Measurements from ENCODE around the gene DSCAML1.

The DSCAML1 gene

DNA sequence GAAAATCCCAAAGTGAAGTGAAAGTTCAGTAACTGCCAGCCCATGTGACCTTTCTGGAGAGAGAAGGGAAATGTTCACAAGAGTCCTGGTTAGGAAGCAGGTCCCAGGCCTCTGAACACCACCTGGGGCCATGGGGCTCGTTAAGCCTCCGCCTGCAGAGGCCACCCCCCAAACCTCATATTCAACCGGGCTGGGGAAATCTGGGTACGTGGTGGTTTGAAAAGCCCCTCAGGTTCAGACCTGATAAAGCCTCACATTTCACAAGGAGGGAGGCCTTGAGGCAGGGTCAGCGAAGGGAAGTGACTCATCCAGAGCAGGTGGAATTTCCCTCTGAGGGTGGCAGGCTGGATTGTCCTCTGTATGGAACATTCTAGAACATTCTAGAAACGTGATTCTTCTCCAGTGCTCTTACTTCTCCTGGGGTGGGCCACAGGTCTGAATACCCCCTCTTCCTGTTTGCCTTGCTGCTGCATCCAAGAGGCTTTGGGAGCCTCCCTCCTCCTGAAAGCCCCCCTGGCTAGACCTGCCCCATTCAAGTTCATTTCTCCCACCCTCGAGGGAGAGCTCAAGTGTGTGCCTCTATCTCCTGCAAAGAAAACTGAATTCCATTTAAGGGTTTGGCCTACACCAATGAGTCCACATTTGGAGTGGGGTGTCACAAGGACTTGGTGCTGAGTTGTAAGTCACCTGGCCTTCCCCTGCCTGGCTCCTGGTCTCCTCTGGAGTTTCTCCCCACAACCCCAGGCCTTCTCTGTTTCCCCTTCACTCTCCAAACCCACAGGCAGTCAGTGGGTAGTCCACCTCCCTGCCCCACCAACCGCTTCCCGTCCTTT is 21.2 kb upstream of the DSCAML1 start:
- Histone ChIP-seq H3K36me3 (ENCODE audit: control insufficient read depth in 4 of 4, insufficient read depth in 4 of 4, low read length in 3 of 4) (no peaks in the 10 kb centered on the region), H3K4me3 (ENCODE audit: control insufficient read depth in 1 of 7, extremely low read depth in 1 of 7, insufficient read depth in 4 of 7, low read depth in 2 of 7, low read length in 6 of 7) (no peak overlapping the region), H3K27me3 (replicated peaks in 2 of 5; ENCODE audit: control insufficient read depth in 4 of 5, insufficient read depth in 5 of 5, low read length in 4 of 5) (no peaks in the 10 kb centered on the region), H3K9me3 (ENCODE audit: control extremely low read depth in 1 of 5, control insufficient read depth in 4 of 5, insufficient read depth in 2 of 5, low read depth in 1 of 5, low read length in 4 of 5) (no peaks in the 10 kb centered on the region), H3K27ac (ENCODE audit: insufficient read depth in 1 of 2, low read depth in 1 of 2, low read length in 2 of 2, poor library complexity in 1 of 2, severe bottlenecking in 2 of 2) (no peak overlapping the region), H3K4me1 (ENCODE audit: control extremely low read depth in 1 of 4, control insufficient read depth in 4 of 4, insufficient read depth in 4 of 4, low read length in 3 of 4) (peaks cover 7 to 79% (median 57%) of the 10 kb centered on the region in 4 experiments)
- 87% methylated on average over 5 of the region's 9 CpGs for WGBS (ENCODE audit: insufficient coverage)
- DNase-seq, result peak; percentile 67 to 88 (median 88)
- CTCF ChIA-PET, result interaction anchor here (0.7 to 11.7 kb wide), 29 partner anchors 10 to 392 kb away, joined by 3 to 129 read pairs (median 5); partner anchors contain the start of gene TMPRSS13
- POLR2A ChIA-PET, result interaction anchor here (1.0 to 1.7 kb wide), 3 partner anchors 9 to 86 kb away, joined by 3 to 7 read pairs (median 5); no protein-coding TSS in a partner anchor

DNA sequence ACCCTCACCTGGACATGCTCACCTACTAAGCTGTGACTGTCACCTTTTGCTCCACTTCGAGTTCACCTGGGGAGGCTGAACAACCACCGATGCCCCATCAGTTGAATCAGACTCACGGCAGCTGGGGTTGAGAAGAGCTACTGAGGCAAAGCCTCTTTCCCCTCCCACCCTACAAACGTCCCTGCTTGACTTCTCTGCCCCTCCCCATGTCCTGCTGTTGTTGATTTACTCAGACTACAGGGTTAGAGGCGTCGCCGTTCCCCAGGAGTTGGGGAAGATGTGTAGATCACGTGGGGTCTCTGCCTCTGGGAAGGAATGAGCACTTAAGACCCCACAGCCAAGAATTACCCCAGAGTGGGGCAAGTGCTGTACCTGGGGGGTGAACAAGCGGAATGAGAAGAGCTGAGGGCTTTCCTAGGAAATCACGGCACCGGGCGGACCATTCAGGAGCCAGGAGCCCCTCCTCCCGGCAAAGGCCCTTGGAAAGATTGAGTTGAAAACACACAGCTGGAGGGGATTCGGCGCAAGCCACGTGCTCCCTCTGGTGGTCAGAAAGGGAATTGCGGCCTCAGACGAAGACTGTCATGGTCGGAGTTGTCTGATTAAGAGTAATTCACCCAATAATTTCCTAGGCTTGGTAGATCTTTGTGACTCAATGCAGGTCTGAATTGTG is 20.5 kb upstream of the DSCAML1 start:
- DNase-seq, result peak; percentile 66 to 82 (median 77)
- H3K4me1 ChIP-seq (ENCODE audit: control extremely low read depth in 1 of 4, control insufficient read depth in 4 of 4, insufficient read depth in 4 of 4, low read length in 3 of 4), result peaks cover 4 to 71% (median 49%) of the 10 kb centered on the region in 4 experiments
- H3K27me3 ChIP-seq (replicated peaks in 2 of 5; ENCODE audit: control insufficient read depth in 4 of 5, insufficient read depth in 5 of 5, low read length in 4 of 5), result no peaks in the 10 kb centered on the region
- H3K27ac ChIP-seq (ENCODE audit: insufficient read depth in 1 of 2, low read depth in 1 of 2, low read length in 2 of 2, poor library complexity in 1 of 2, severe bottlenecking in 2 of 2), result no peak overlapping the region
- POLR2A ChIA-PET, result interaction anchor here (1.7 kb wide), 1 partner anchor 10 kb away, joined by 7 read pairs; no protein-coding TSS in a partner anchor
- no peak overlapping the region for H3K4me3 ChIP-seq (ENCODE audit: control insufficient read depth in 1 of 7, extremely low read depth in 1 of 7, insufficient read depth in 4 of 7, low read depth in 2 of 7, low read length in 6 of 7)
- H3K9me3 ChIP-seq (ENCODE audit: control extremely low read depth in 1 of 5, control insufficient read depth in 4 of 5, insufficient read depth in 2 of 5, low read depth in 1 of 5, low read length in 4 of 5), result no peaks in the 10 kb centered on the region
- H3K36me3 ChIP-seq (ENCODE audit: control insufficient read depth in 4 of 4, insufficient read depth in 4 of 4, low read length in 3 of 4), result no peaks in the 10 kb centered on the region
- WGBS (ENCODE audit: insufficient coverage), result 26% methylated on average over 14 of the region's 19 CpGs
- CTCF ChIA-PET, result interaction anchor here (0.6 to 11.7 kb wide), 27 partner anchors 9 to 1079 kb away, joined by 3 to 129 read pairs (median 5); no protein-coding TSS in a partner anchor

DNA sequence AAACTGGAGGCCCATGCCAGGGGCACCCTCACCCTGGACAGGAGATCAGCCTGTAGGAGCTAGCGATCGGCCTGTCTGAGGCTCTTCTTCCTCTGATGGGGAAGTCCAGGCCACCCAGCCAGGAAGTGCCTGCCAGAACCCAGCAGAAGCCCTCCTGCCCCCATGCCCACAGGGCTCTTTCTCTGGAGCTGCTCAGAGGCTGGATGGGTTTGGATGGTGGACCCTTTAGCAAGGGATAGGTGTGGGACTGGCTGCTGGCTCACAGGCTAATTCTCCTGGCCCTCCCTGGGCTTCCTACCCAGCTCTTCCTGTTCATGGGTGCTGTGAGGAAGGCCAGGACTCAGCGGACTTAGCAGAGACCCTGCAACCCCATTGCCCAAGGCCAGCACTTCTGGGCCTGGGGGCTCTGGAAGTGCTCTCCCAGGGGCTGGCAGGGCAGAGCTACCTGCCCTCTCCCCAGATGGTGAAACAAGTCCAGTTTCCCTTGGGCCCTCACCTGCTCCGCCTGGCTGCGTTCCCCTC is 19.9 kb upstream of the DSCAML1 start:
- Histone ChIP-seq H3K27me3 (replicated peaks in 2 of 5; ENCODE audit: control insufficient read depth in 4 of 5, insufficient read depth in 5 of 5, low read length in 4 of 5) (no peaks in the 10 kb centered on the region), H3K36me3 (ENCODE audit: control insufficient read depth in 4 of 4, insufficient read depth in 4 of 4, low read length in 3 of 4) (no peaks in the 10 kb centered on the region), H3K9me3 (ENCODE audit: control extremely low read depth in 1 of 5, control insufficient read depth in 4 of 5, insufficient read depth in 2 of 5, low read depth in 1 of 5, low read length in 4 of 5) (no peaks in the 10 kb centered on the region), H3K4me1 (ENCODE audit: control extremely low read depth in 1 of 4, control insufficient read depth in 4 of 4, insufficient read depth in 4 of 4, low read length in 3 of 4) (peaks cover 4 to 65% (median 43%) of the 10 kb centered on the region in 4 experiments), H3K4me3 (ENCODE audit: control insufficient read depth in 1 of 7, extremely low read depth in 1 of 7, insufficient read depth in 4 of 7, low read depth in 2 of 7, low read length in 6 of 7) (no peak overlapping the region), H3K27ac (ENCODE audit: insufficient read depth in 1 of 2, low read depth in 1 of 2, low read length in 2 of 2, poor library complexity in 1 of 2, severe bottlenecking in 2 of 2) (no peak overlapping the region)
- ChIA-PET CTCF (interaction anchor here (0.8 to 11.7 kb wide), 26 partner anchors 9 to 441 kb away, joined by 3 to 129 read pairs (median 5); no protein-coding TSS in a partner anchor), POLR2A (interaction anchor here (1.7 kb wide), 1 partner anchor 10 kb away, joined by 7 read pairs; no protein-coding TSS in a partner anchor)
- no peak for DNase-seq
- 96% methylated on average over 4 of the region's 5 CpGs for WGBS (ENCODE audit: insufficient coverage)

DNA sequence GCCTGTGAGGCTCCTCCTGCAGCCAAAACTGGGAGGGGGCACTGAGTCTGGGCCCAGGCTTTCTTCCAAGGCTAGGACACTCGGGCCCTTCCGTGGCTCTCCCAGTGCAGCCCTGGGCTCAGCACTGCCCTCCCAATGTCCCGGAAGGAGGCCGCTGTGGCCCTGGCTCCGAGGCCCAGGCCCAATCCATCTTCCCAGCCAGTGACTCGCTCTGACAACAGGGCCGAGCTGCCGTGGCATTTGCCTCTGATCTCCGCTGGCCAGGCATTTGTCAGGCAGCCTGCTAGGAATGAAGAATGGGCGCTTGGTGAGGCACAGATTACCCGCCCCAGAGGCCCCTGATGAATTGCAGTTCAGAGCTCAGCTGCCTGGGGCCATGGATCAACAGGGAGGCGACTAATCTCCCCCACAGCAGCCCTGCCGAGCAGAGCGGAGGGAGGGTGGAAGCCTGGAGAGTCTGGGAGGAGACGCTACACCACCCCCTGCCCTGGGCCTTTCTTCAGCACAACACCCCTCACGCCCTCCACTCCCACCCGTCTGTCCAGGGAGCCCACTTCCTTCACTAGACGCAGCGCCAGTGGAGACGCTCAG is 19.2 kb upstream of the DSCAML1 start:
- Histone ChIP-seq H3K27ac (ENCODE audit: insufficient read depth in 1 of 2, low read depth in 1 of 2, low read length in 2 of 2, poor library complexity in 1 of 2, severe bottlenecking in 2 of 2) (peak overlapping the region in 1 of 2 experiments; percentile 17), H3K36me3 (ENCODE audit: control insufficient read depth in 4 of 4, insufficient read depth in 4 of 4, low read length in 3 of 4) (no peaks in the 10 kb centered on the region), H3K9me3 (ENCODE audit: control extremely low read depth in 1 of 5, control insufficient read depth in 4 of 5, insufficient read depth in 2 of 5, low read depth in 1 of 5, low read length in 4 of 5) (no peaks in the 10 kb centered on the region), H3K27me3 (replicated peaks in 2 of 5; ENCODE audit: control insufficient read depth in 4 of 5, insufficient read depth in 5 of 5, low read length in 4 of 5) (no peaks in the 10 kb centered on the region), H3K4me3 (ENCODE audit: control insufficient read depth in 1 of 7, extremely low read depth in 1 of 7, insufficient read depth in 4 of 7, low read depth in 2 of 7, low read length in 6 of 7) (no peak overlapping the region), H3K4me1 (ENCODE audit: control extremely low read depth in 1 of 4, control insufficient read depth in 4 of 4, insufficient read depth in 4 of 4, low read length in 3 of 4) (peaks cover 4 to 63% (median 40%) of the 10 kb centered on the region in 4 experiments)
- WGBS (ENCODE audit: insufficient coverage), result 92% methylated on average over 12 of the region's 20 CpGs
- no peak for DNase-seq
- ChIA-PET CTCF (interaction anchor here (0.8 to 11.7 kb wide), 25 partner anchors 8 to 390 kb away, joined by 3 to 129 read pairs (median 5); partner anchors contain the start of gene FXYD2), POLR2A (interaction anchor here (1.4 kb wide), 1 partner anchor 12 kb away, joined by 3 read pairs; no protein-coding TSS in a partner anchor)

DNA sequence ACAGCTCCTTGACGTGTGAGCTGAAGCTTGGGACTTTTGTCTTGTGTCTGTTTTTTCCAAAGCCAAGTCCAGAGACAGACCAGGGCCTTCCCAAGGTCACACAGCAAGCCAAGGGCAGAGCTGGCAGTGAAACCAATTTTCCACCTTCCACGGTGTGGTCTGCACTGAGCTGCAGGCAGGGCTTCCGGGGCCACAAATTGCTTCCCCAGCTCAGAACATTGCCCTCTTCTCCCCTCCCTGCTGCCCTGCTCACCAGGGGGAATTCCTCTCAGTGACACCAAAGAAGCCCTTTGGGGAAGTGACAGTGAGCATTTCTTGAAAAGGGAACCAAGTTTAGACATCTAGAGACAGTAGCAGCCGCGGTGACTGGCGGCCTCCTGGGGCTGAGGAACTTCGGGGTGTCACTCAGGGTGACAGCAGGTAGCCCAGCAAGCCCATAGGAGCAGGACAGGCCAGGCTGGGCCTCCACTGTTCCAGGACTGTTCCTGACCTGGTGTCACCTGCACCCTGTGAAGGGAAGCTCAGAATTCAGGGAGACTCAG is 18.3 kb upstream of the DSCAML1 start:
- CTCF ChIA-PET, result interaction anchor here (0.8 to 11.7 kb wide), 19 partner anchors 7 to 389 kb away, joined by 3 to 129 read pairs (median 4); partner anchors contain the start of gene FXYD2
- H3K27me3 ChIP-seq (replicated peaks in 2 of 5; ENCODE audit: control insufficient read depth in 4 of 5, insufficient read depth in 5 of 5, low read length in 4 of 5), result no peaks in the 10 kb centered on the region

DNA sequence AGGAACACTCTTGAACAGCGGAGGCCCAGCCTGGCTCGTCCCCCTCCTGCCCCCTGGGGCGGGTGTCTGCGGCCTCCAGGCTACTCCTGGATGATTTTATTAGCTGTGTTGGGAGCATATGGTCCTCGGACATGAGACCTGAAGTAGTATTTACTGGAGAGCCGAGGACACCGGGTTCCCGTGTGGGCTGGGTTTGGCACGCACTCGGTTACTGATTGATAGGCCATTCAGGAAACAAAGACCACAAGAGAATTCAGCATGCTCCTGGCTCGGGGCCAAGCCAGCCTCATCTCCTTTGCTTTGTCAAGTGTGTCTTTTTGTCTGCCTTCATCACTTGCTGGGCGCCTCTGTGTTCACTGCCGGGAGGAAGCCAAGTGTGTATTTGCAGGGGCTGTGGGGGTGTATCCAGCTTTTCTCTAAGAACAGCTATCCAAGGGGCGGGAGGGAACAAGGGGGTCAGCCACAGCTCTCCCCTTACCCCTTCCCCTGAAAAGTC is 17.8 kb upstream of the DSCAML1 start:
- Histone ChIP-seq H3K36me3 (ENCODE audit: control insufficient read depth in 4 of 4, insufficient read depth in 4 of 4, low read length in 3 of 4) (no peaks in the 10 kb centered on the region), H3K4me3 (ENCODE audit: control insufficient read depth in 1 of 7, extremely low read depth in 1 of 7, insufficient read depth in 4 of 7, low read depth in 2 of 7, low read length in 6 of 7) (peak overlapping the region in 4 of 7 experiments; percentile 8 to 42 (median 18)), H3K4me1 (ENCODE audit: control extremely low read depth in 1 of 4, control insufficient read depth in 4 of 4, insufficient read depth in 4 of 4, low read length in 3 of 4) (peaks cover 4 to 58% (median 40%) of the 10 kb centered on the region in 4 experiments), H3K9me3 (ENCODE audit: control extremely low read depth in 1 of 5, control insufficient read depth in 4 of 5, insufficient read depth in 2 of 5, low read depth in 1 of 5, low read length in 4 of 5) (no peaks in the 10 kb centered on the region), H3K27me3 (replicated peaks in 2 of 5; ENCODE audit: control insufficient read depth in 4 of 5, insufficient read depth in 5 of 5, low read length in 4 of 5) (no peaks in the 10 kb centered on the region), H3K27ac (ENCODE audit: insufficient read depth in 1 of 2, low read depth in 1 of 2, low read length in 2 of 2, poor library complexity in 1 of 2, severe bottlenecking in 2 of 2) (peak overlapping the region; percentile 33 to 35)
- WGBS (ENCODE audit: insufficient coverage), result 5% methylated on average over 11 of the region's 14 CpGs
- ChIA-PET POLR2A (interaction anchor here (1.4 kb wide), 1 partner anchor 14 kb away, joined by 3 read pairs; no protein-coding TSS in a partner anchor), CTCF (interaction anchor here (0.9 to 11.7 kb wide), 13 partner anchors 6 to 389 kb away, joined by 3 to 129 read pairs (median 6); partner anchors contain the start of gene FXYD2)
- peak; percentile 80 to 92 (median 91) for DNase-seq

More for the DNA sequence above, 18.3 kb upstream of the DSCAML1 start:
- Histone ChIP-seq H3K4me1 (ENCODE audit: control extremely low read depth in 1 of 4, control insufficient read depth in 4 of 4, insufficient read depth in 4 of 4, low read length in 3 of 4) (peaks cover 4 to 63% (median 40%) of the 10 kb centered on the region in 4 experiments), H3K27ac (ENCODE audit: insufficient read depth in 1 of 2, low read depth in 1 of 2, low read length in 2 of 2, poor library complexity in 1 of 2, severe bottlenecking in 2 of 2) (peak overlapping the region; percentile 33 to 35), H3K9me3 (ENCODE audit: control extremely low read depth in 1 of 5, control insufficient read depth in 4 of 5, insufficient read depth in 2 of 5, low read depth in 1 of 5, low read length in 4 of 5) (no peaks in the 10 kb centered on the region), H3K4me3 (ENCODE audit: control insufficient read depth in 1 of 7, extremely low read depth in 1 of 7, insufficient read depth in 4 of 7, low read depth in 2 of 7, low read length in 6 of 7) (peak overlapping the region in 4 of 7 experiments; percentile 10 to 42 (median 18)), H3K36me3 (ENCODE audit: control insufficient read depth in 4 of 4, insufficient read depth in 4 of 4, low read length in 3 of 4) (no peaks in the 10 kb centered on the region)
- 1% methylated on average over 7 of the region's 7 CpGs for WGBS (ENCODE audit: insufficient coverage)
- DNase-seq, result peak; percentile 84 to 97 (median 97)
- POLR2A ChIA-PET, result interaction anchor here (1.4 kb wide), 1 partner anchor 13 kb away, joined by 3 read pairs; no protein-coding TSS in a partner anchor

Measured in common myeloid progenitor, CD34-positive (primary cell).